Epithelial cell of proximal tubule (primary cell): Measurements from ENCODE around the gene FHIT. TPM values are rescaled to one million over a fixed set of nuclear protein-coding genes. Genes with fewer than 3 reads are reported as not detected.
A peak's percentile ranks its signal among the peaks of the same experiment; 100 is the strongest.

Experiments used
- DNase-seq: peaks from one replicate; pipeline ENCODE4 v3.0.0-alpha.2; 2011; ENCODE audit warnings: low read depth
- H3K4me3 ChIP-seq: 2 replicates; pipeline ENCODE4 v1.5.1; 2011; ENCODE audit warnings: low read depth, mild to moderate bottlenecking, low read length
- total RNA-seq: library from RNA; depleted of rRNA; stranded (reverse); fragments of >200 nt; gene quantifications from 2 replicates; pipeline ENCODE4 v1.2.3, GENCODE V29; 2015
- TF ChIP-seq, protein P1 (sequence below): conservative IDR thresholded peaks from 2 replicates; pipeline ENCODE4 v1.5.1; 2012; ENCODE audit warnings: low read depth, mild to moderate bottlenecking, low read length

Gene FHIT
- total RNA-seq, 1 donor from 2014 or later: 3.7 TPM

DNA sequence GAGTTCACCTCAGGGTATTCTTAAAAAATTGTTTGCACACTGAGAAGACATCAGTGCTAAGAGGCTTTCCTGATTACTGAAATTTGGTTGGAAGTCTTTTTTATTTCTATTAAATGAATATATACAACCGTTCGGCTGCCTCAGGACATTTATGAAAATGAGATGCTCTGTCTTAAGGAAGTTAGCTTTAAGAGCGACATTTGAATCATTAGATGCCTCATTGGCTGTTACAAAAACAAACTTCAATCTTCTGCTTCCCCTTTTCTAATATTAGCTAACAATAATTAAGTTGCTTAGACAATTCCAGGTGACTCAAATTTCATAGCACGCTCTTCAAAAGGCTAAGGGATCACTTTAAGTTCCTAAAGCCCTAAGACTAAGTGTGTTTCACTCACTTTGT lies 673.7 kb downstream of the FHIT start:
- no peak overlapping the region for H3K4me3 ChIP-seq
- no peak for DNase-seq
- TF ChIP-seq, protein P1, sequence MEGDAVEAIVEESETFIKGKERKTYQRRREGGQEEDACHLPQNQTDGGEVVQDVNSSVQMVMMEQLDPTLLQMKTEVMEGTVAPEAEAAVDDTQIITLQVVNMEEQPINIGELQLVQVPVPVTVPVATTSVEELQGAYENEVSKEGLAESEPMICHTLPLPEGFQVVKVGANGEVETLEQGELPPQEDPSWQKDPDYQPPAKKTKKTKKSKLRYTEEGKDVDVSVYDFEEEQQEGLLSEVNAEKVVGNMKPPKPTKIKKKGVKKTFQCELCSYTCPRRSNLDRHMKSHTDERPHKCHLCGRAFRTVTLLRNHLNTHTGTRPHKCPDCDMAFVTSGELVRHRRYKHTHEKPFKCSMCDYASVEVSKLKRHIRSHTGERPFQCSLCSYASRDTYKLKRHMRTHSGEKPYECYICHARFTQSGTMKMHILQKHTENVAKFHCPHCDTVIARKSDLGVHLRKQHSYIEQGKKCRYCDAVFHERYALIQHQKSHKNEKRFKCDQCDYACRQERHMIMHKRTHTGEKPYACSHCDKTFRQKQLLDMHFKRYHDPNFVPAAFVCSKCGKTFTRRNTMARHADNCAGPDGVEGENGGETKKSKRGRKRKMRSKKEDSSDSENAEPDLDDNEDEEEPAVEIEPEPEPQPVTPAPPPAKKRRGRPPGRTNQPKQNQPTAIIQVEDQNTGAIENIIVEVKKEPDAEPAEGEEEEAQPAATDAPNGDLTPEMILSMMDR: no peak

DNA sequence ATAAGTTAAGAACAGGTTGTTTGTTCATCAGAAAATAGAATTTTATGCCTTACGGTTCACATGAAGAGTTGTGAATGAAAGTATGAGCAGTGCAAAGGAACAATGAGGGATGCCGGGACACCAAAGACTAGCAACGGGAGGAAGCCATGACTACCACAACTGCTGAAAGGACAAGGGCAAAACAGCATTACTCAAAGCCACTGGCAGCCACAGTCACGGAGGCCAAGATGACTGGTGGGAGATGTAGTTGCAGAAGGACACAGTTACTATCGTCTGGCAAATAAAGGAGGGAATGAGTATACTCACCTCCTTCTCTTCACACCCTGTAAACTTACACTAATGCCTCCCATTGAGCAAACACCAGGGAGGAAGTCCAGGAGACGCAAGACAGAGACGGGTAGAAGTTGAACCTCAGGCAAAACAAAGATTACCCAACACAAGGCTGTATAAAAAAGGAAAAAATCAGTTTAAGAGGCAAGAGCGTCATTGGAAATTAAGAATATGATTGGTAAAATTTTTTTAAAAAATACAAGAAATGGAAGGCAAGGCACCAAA lies 675.5 kb downstream of the FHIT start:
- DNase-seq: no peak
- no peak overlapping the region for H3K4me3 ChIP-seq
- TF ChIP-seq, protein P1: no peak

DNA sequence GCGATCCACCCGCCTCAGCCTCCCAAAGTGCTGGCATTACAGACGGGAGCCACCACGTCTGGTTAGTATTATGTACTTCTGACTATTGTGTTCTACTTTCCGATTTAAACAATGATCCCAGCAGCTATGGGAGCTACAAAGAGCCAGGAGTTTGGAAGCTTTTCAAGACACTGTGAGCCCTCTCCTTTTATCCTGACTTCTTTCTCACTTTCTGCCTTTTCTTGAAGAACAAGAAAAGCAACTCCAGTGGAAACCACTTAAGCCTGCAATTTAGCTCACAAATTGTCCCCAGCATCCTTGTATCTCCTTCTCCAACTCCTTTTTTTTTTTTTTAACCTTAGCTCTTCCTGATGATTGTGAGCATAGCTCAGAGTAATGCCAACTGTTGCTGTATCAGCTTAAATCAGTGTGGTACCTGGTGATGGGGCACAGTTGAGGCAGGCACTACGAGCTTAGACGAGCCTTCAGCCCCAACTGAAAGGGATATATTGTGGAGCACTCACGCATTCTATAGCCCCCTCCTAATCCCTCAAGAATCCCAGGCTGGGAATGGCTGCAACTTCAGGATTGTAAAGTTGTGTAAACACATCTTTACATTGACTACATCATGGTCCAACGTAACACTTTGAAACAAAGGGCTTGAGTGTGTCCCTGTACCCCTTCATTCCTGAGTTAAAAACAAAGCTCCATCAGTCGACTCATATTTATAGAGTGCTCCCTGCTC lies 677.0 kb downstream of the FHIT start:
- no peak for DNase-seq
- TF ChIP-seq, protein P1: no peak
- H3K4me3 ChIP-seq: no peak overlapping the region

DNA sequence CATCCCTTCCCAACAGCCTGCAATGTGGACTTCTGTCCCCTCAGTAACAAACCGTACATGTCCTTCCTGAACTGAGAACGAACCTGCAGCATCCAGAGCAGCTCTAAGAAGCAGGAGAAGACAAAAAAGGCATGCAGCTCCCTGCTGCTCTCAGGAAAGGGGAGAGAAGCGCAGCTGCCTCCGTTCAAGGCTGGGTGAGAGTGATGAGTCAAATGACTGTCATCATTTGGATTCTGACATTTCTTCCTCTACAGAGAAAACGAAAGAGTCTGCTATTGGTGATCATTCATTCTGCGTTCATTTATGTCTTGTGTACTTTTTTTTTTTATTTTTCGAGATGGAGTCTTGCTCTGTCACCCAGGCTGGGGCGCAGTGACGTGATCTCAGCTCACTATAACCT lies 677.8 kb downstream of the FHIT start:
- no peak for DNase-seq
- TF ChIP-seq, protein P1: no peak
- H3K4me3 ChIP-seq: no peak overlapping the region

DNA sequence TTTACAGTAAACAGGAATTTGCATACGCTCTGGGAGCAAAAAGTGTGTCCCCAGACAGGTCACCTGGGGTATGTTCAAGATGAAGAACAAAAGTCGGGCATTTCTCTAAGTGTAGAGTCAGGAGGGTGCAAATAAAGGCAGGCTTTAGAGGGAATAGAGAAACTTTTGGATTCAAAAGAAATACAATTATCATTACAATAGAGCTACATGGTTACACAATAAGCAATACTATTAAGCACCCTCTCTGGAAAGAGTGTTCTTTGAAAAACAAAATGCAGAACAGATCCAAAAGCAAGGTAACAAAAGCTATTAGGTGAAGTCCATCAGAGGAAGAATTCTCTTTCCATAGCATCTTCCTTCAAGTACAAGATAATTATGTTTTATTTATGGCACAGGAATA lies 679.7 kb downstream of the FHIT start:
- H3K4me3 ChIP-seq: no peak overlapping the region
- TF ChIP-seq, protein P1: no peak
- DNase-seq: no peak

DNA sequence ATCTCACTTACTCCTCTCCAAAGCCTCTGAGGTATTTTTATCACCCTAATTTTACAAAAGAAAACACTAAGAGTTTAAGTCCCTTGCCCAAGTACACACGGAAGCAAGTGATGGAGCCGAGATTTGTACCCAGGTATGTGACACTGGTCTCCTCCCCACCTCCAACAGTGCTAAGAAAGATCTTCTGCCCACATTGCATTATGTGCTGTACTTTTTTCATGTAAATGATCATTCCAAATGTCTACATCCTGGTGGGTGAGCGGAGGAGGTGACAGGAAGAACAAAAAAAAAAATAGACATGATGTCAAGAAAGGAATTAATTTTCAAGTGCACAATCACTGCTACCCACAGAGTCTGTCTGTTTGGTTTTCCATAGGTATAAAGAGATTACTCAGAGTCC lies 694.1 kb downstream of the FHIT start:
- no peak overlapping the region for H3K4me3 ChIP-seq
- TF ChIP-seq, protein P1: no peak
- DNase-seq: no peak

DNA sequence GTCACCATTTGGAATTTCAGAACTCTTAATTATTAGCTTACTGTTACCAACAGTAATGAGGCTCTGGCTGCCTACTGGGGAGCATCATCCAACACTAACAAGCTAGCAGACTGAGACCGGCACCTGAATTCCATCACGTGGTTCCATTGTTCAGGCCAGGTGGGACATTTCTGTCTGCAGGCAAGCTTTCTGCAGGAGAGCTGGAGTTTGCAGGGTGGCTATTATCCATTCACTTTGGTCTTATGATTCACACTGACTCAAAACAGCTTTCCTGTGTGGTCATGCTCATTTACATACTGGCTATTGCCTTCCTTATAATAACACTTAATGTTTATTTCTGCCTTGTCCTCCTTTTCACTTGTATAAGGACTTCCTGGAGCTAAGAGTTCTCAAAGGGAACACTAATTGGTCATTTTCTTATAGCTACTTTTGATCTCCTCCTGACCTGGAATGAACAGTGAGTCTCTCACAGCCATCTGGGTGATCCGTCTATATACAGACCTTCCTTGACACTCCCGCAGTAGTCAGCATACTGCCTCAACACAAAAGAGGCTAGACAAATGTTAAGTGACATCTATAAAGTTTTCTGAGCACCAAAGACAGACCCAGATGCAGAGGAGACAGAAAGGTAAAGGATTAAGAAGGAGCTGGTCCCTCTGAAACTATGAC lies 695.4 kb downstream of the FHIT start:
- peak; percentile 82 for DNase-seq
- TF ChIP-seq, protein P1: no peak
- H3K4me3 ChIP-seq: no peak overlapping the region
